ENCODE measurements around the gene DIP2A. TPM values are rescaled to one million over a fixed set of nuclear protein-coding genes. Genes with fewer than 3 reads are reported as not detected.

DIP2A gene
- total RNA-seq, 4 donors from 2014 or later, result 19.9 to 40.8 (median 31.1) TPM

- Histone ChIP-seq H3K36me3 (peaks cover 0 to 76% of the 10 kb centered on the region in 2 donors), H3K27ac (no peak overlapping the region), H3K27me3 (no peaks in the 10 kb centered on the region), H3K9me3 (no peaks in the 10 kb centered on the region), H3K4me1 (no peaks in the 10 kb centered on the region), H3K4me3 (no peak overlapping the region)
- 90% methylated on average over 4 of the region's 31 CpGs; no CpG with 5 or more reads in 1 of the 2 donors for WGBS, 2 donors (ENCODE audit: low coverage in 1 of 2)
- no peak for ATAC-seq
- TF ChIP-seq, protein P1, sequence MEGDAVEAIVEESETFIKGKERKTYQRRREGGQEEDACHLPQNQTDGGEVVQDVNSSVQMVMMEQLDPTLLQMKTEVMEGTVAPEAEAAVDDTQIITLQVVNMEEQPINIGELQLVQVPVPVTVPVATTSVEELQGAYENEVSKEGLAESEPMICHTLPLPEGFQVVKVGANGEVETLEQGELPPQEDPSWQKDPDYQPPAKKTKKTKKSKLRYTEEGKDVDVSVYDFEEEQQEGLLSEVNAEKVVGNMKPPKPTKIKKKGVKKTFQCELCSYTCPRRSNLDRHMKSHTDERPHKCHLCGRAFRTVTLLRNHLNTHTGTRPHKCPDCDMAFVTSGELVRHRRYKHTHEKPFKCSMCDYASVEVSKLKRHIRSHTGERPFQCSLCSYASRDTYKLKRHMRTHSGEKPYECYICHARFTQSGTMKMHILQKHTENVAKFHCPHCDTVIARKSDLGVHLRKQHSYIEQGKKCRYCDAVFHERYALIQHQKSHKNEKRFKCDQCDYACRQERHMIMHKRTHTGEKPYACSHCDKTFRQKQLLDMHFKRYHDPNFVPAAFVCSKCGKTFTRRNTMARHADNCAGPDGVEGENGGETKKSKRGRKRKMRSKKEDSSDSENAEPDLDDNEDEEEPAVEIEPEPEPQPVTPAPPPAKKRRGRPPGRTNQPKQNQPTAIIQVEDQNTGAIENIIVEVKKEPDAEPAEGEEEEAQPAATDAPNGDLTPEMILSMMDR (IDR thresholded peaks at IDR 0.05), result no peak
- no peak for TF ChIP-seq POLR2AphosphoS5 (IDR thresholded peaks at IDR 0.05)
- no peak for TF ChIP-seq POLR2A (IDR thresholded peaks at IDR 0.05)
- TF ChIP-seq EP300 (IDR thresholded peaks at IDR 0.05), result no peak
Observed at GRCh38 chr21:46411691-46412090, 47.0 kb upstream of the DIP2A start.

GRCh38 chr21:46412521-46413364, 45.9 kb upstream of the DIP2A start:
- Histone ChIP-seq H3K9me3 (no peaks in the 10 kb centered on the region), H3K27me3 (no peaks in the 10 kb centered on the region), H3K36me3 (peaks cover 0 to 83% of the 10 kb centered on the region in 2 donors), H3K4me1 (no peaks in the 10 kb centered on the region), H3K27ac (no peak overlapping the region), H3K4me3 (no peak overlapping the region)
- ATAC-seq, result no peak
- TF ChIP-seq POLR2AphosphoS5 (IDR thresholded peaks at IDR 0.05) (no peak), POLR2A (IDR thresholded peaks at IDR 0.05) (no peak), EP300 (IDR thresholded peaks at IDR 0.05) (no peak)
- TF ChIP-seq, protein P1 (IDR thresholded peaks at IDR 0.05), result no peak
- WGBS, 2 donors (ENCODE audit: low coverage in 1 of 2), result 70 to 76% methylated on average over 13 to 29 of the region's 39 CpGs

DNA sequence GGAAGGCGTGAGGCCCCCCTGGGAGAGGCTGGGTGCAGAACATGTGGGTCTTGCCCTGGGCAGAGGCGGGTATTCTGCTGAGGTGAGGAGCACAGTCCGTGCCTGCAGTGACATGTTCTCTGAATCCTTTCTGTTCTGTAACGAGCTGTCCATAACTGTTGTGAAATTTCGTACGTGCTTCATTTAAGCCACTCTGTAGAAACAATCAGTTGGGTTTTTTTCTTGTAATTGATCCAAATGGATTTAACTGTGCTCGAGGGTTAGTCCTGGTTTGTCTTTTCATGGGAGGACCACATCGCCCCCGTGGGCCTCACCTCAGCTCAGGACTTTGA, 45.4 kb upstream of the DIP2A start:
- TF ChIP-seq POLR2A (IDR thresholded peaks at IDR 0.05) (no peak), POLR2AphosphoS5 (IDR thresholded peaks at IDR 0.05) (no peak), EP300 (IDR thresholded peaks at IDR 0.05) (no peak)
- TF ChIP-seq, protein P1 (IDR thresholded peaks at IDR 0.05), result no peak
- Histone ChIP-seq H3K4me1 (no peaks in the 10 kb centered on the region), H3K9me3 (no peaks in the 10 kb centered on the region), H3K27ac (no peak overlapping the region), H3K4me3 (no peak overlapping the region), H3K27me3 (no peaks in the 10 kb centered on the region), H3K36me3 (peaks cover 0 to 87% of the 10 kb centered on the region in 2 donors)
- 89 to 93% methylated on average over 4 to 9 of the region's 9 CpGs for WGBS, 2 donors (ENCODE audit: low coverage in 1 of 2)
- ATAC-seq, result no peak

DNA sequence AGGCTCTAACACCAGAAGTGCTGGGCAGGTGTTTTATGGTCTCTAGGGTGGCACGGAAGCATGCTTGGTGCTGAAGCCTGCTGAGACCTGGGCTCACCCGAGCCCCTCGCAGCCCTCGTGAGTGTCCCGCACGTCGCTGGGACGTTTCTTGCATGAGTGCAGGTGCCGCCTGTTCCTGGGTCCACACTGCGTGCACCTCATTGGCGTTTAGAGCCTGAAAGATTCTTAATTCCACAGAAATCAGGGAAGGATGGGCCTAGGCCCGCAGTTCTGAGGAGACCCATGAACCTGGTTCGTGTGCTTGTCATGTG, 43.8 kb upstream of the DIP2A start:
- H3K27ac ChIP-seq, result no peak overlapping the region
- H3K9me3 ChIP-seq, result no peaks in the 10 kb centered on the region
- whole genome bisulfite sequencing, 2 donors (ENCODE audit: low coverage in 1 of 2), result 86 to 91% methylated on average over 2 to 7 of the region's 13 CpGs
- H3K4me1 ChIP-seq, result no peaks in the 10 kb centered on the region
- H3K4me3 ChIP-seq, result no peak overlapping the region
- ATAC-seq, result no peak
- TF ChIP-seq POLR2A (IDR thresholded peaks at IDR 0.05), result no peak
- TF ChIP-seq, protein P1 (IDR thresholded peaks at IDR 0.05), result no peak
- TF ChIP-seq POLR2AphosphoS5 (IDR thresholded peaks at IDR 0.05), result no peak
- TF ChIP-seq EP300 (IDR thresholded peaks at IDR 0.05), result no peak
- peaks cover 0 to 95% of the 10 kb centered on the region in 2 donors for H3K36me3 ChIP-seq
- H3K27me3 ChIP-seq, result no peaks in the 10 kb centered on the region

- Histone ChIP-seq H3K4me3 (no peak overlapping the region), H3K36me3 (peaks cover 0 to 96% of the 10 kb centered on the region in 2 donors), H3K27me3 (no peaks in the 10 kb centered on the region), H3K27ac (no peak overlapping the region), H3K4me1 (no peaks in the 10 kb centered on the region), H3K9me3 (no peaks in the 10 kb centered on the region)
- no peak for ATAC-seq
- 93% methylated on average over 3 of the region's 20 CpGs; no CpG with 5 or more reads in 1 of the 2 donors for WGBS, 2 donors (ENCODE audit: low coverage in 1 of 2)
- TF ChIP-seq EP300 (IDR thresholded peaks at IDR 0.05) (no peak), POLR2AphosphoS5 (IDR thresholded peaks at IDR 0.05) (no peak), POLR2A (IDR thresholded peaks at IDR 0.05) (no peak)
- TF ChIP-seq, protein P1 (IDR thresholded peaks at IDR 0.05), result no peak
Observed at GRCh38 chr21:46416551-46416950, 42.1 kb upstream of the DIP2A start.

All from gastroesophageal sphincter (tissue), 4 donors.